Fibroblast of peridontal ligament (primary cell): ENCODE data around the gene PTCD2.
A peak's percentile ranks its signal among the peaks of the same experiment; 100 is the strongest.
"Not testable (repeated sequence)": the region's sequence is repeated elsewhere in the genome, so short reads cannot be mapped to it uniquely, and the experiment has no call there.

Source experiments
- DNase-seq: peaks from one replicate; pipeline ENCODE4 v3.0.0-alpha.2; 2010; ENCODE audit errors: extremely low read depth

The PTCD2 gene

GRCh38 chr5:72298136-72298535, 22.0 kb upstream of the PTCD2 start:
- DNase-seq: not testable (repeated sequence)

GRCh38 chr5:72298711-72299110, 21.5 kb upstream of the PTCD2 start:
- no peak for DNase-seq

- DNase-seq: peak; percentile 51
Measured at GRCh38 chr5:72300590-72301339, 19.4 kb upstream of the PTCD2 start.

- DNase-seq: no peak
Measured at GRCh38 chr5:72301557-72301956, 18.6 kb upstream of the PTCD2 start.

- no peak for DNase-seq
Measured at GRCh38 chr5:72302171-72302570, 18.0 kb upstream of the PTCD2 start.

GRCh38 chr5:72305194-72306142, 14.7 kb upstream of the PTCD2 start:
- DNase-seq: no peak

GRCh38 chr5:72307573-72307967, 12.6 kb upstream of the PTCD2 start:
- no peak for DNase-seq

- DNase-seq: peak; percentile 96
Measured at GRCh38 chr5:72307968-72308852, 12.0 kb upstream of the PTCD2 start.

- DNase-seq: no peak
Measured at GRCh38 chr5:72308853-72309191, 11.4 kb upstream of the PTCD2 start.

- DNase-seq: no peak
Measured at GRCh38 chr5:72313141-72313540, 7.0 kb upstream of the PTCD2 start.

GRCh38 chr5:72314571-72315172, 5.5 kb upstream of the PTCD2 start:
- DNase-seq: peak; percentile 70

- not testable (repeated sequence) for DNase-seq
Measured at GRCh38 chr5:72319435-72319975, 668 bp upstream of the PTCD2 start.

- DNase-seq: no peak
Measured at GRCh38 chr5:72324189-72324825, 4.1 kb downstream of the PTCD2 start.

- DNase-seq: peak; percentile 65
Measured at GRCh38 chr5:72325566-72326305, 5.6 kb downstream of the PTCD2 start.

- DNase-seq: no peak
Measured at GRCh38 chr5:72326306-72326649, 6.1 kb downstream of the PTCD2 start.

- DNase-seq: peak; percentile 87
Measured at GRCh38 chr5:72328172-72328571, 8.0 kb downstream of the PTCD2 start.

GRCh38 chr5:72330712-72331111, 10.5 kb downstream of the PTCD2 start:
- no peak for DNase-seq

GRCh38 chr5:72337159-72337558, 17.0 kb downstream of the PTCD2 start:
- no peak for DNase-seq

GRCh38 chr5:72338689-72339209, 18.6 kb downstream of the PTCD2 start:
- no peak for DNase-seq

- DNase-seq: no peak
Measured at GRCh38 chr5:72346398-72346797, 26.2 kb downstream of the PTCD2 start.
